ENCODE measurements around the gene ERC2.

The ERC2 gene

DNA sequence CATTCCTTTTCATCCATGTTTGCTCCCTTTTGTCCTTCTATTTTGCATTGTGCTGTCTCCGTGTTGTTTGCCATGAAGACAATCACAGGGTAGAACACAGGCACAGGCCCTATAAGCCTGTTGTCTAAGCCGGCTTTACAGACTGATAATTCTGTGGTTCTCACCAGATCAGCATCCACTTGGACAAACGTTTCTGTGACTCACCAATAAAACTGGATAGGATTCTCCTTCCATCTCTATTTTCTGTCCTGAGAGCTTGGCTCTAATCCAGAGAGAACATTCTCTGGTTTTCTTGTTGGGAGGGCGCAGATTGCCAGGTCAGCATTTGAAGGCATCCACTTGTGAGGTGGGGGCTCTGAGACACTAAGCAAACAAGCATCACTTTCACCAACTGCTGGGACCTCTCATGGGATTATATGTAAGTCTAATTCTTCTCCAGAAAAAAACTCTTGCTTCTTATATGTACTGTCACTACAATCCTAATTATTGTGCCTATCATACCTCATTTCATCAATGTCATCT is 101.6 kb downstream of the ERC2 start:
- DNase-seq (ENCODE audit: low read depth in 2 of 2): no peak

DNA sequence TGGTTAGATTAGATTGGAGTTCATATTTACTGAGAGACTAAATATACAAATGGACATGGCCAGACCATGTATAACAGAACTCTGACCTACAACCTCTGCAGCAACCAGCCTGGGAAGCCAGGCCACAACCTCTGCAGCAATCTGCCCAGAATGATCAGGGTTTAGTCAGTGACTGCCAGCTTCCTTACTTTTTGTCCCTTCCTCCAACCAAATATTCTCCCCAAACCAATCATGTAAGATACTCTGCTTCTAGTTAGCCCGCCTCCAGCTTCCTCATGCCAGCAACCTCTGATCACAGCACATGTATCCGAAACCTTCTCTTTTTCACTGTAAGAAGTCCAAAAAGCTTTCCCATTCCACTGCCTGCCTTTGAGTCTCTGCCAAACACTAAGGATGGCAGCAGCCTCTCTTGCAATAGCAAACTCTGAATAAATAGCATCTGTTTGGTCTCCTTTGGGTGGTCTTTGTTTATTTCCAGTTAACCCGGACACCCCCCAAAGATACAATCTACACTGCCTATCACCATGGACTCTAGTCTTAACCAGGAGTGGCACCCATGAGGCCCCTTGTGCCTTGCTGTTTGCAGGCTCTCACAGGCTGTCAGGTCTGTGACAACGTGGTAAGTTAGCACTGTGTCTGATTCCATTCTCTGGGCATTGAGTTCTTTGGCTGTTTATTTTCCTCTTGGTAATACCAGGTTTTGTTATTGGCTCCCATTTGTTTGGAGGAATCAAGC is 102.2 kb downstream of the ERC2 start:
- DNase-seq (ENCODE audit: low read depth in 2 of 2): no peak

GRCh38 chr3:56364665-56365064 is 103.6 kb downstream of the ERC2 start:
- no peak for DNase-seq (ENCODE audit: low read depth in 2 of 2)

- DNase-seq (ENCODE audit: low read depth in 2 of 2): no peak
Observed at GRCh38 chr3:56363720-56364119, 104.5 kb downstream of the ERC2 start.

DNA sequence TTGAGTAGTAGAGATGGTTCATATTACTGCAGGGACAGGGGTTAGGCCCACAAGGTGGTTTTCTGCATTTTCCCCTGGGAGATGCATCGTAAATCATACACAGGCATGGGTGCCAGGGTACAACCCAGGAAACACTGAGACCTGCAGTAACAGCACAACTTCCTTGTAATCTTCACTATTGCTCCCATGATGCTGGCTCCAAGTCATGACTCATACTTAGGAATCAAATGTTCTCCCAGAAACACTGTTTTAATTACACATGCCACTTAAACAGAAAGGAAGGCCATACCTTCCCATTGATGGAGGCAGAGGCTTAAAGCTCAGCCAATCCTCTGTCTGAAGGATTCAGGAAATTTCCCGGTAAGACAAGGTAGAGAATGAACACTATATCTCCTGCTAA is 106.5 kb downstream of the ERC2 start:
- DNase-seq (ENCODE audit: low read depth in 2 of 2): no peak

DNA sequence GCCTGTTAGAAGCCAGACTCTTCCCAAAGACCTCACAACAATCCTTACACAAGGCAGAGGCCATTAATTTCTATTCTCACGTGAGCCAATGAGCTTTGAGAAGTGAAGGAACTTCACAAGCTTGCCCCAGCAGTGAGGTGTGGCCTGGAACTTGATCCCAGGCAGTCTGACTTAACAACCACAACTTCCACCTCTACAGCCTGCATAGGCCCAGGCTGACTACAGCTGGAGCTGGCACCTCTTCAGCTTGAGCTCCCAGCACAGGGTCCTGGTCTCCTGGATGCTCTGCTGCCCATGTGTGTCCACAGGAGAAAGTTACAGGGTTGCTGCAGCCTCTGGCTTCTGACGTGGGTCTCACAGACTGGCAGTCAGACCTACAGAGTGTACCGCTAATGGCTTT is 111.0 kb downstream of the ERC2 start:
- DNase-seq (ENCODE audit: low read depth in 2 of 2): no peak

DNA sequence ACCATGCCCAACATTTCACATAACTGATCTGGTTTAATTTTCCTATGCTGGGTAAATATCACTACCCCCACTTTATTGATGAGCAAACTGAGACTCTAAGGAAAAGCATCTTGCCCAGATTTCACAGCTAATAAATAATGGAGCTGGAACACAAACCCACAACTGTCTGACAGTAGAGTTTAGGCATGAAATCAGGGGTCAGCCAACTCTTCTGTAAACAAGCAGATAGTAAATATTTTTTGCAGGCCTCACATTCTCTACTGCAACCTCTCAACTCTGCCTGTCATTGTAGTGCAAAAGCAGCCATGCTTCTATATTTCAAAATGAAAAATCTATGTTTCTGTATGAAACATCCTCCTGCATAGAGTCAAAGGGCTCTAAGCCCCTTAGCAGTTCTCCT is 111.5 kb downstream of the ERC2 start:
- no peak for DNase-seq (ENCODE audit: low read depth in 2 of 2)

DNA sequence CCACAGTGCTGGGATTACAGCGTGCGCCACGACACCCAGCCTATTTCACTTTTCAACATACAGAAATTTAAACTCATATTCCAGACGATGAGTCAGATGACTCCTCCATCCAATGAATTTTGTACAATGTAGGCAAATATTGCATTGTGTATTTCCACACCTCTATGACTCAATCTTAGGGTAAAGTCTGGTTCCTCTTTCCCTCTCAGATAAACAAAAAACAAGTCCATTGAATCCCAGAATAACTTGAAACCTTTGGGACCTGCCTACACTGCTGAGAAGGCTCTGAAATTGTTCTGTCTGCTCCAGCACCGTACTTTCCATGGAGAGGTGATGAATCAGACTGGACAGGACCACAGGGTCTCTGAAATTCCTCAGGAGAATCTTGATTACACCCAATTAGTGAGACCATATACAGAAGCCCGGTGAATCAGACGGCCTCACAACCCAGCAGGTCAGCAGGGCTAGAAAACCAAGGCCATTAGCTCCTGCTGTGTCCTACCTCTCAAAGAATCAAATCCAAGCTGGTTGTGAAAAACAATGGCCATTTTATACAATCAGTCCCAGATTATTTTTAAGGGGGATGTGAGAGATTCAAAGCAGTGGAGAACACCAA is 112.6 kb downstream of the ERC2 start:
- DNase-seq (ENCODE audit: low read depth in 2 of 2): no peak

DNA sequence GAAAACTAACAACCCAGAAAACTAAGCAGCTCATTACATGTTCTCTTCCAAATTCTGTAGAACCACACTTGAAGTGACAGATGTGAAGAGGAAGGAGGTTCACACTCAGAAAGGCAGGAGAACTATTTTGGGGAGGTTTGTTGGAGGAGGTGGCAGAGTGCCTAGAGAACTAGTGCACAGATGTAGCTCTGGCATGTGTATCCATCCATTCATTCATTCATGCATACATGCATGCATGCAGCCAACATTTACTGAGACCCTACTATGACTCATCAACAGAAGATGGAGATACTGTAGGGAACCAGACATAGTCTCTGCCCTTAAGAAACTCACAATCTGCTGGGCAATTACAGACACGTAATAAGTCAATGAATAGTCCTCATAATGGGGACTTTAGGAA is 116.7 kb downstream of the ERC2 start:
- no peak for DNase-seq (ENCODE audit: low read depth in 2 of 2)

DNA sequence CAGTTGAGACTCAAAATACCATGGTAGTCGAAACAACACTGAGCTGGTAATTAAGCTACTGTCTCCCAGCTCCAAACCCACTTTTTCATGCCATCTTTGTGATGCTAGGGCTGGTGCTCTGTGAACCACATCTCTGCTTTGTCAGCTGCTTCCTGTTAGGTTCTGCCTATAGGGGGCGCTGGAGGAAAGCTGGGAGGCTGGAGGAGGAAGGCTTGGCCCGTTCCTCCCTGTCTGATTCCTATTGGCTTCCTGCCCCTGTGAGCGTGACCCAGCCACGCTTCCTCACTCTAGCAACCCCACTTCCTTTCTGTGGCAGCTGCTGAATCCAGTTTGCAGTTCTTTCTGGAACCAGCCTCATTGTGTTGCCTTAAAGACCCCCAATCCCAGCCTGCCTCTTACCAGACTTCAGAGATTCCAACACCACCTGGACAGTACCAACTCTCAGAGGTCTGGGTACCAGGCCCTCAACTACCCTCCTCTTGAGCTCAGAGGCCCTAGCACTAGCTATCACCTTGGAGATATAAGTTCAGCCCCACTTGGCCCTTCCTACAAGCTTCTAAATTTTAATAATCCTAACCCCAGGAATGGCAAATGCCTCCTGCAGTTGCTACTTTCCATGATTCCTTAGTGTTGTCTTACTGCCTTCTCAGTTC is 120.9 kb downstream of the ERC2 start:
- DNase-seq (ENCODE audit: low read depth in 2 of 2): no peak

DNA sequence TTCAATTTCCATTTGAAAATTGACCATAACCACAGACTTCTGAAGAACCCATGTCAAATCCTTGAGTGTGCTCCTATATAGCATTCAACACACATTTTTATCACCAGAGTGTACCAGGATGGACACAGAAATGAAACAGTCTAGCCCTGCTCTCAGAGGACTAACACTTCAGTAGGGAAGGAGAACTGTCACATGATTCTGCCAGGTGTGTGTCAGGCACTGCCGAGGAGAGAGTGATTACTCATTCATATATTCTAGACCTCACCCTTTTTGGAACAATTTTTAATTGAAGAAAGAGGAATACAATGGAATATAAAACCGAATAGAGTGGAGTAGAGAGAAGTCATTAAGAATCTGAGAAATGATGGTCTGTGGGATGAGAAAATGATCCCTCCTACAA is 125.8 kb downstream of the ERC2 start:
- no peak for DNase-seq (ENCODE audit: low read depth in 2 of 2)

DNA sequence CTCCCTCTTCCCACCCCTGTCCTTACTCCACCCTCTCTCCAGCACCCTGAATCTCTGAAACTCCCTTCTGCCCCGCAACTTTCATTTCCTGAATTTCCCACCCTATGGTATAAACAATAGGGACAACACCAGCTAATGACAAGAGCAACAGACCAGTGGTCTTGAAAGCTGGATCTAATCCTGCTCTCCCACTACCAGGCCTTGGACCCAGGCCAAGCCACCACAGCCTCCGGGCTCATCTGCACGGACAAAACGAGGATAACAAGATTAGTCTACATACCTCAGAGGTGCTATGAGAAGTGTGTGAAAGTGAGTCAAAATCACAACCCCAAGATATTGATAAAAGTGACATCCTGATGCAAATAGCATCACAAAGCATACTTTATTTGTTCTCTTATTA is 128.6 kb downstream of the ERC2 start:
- no peak for DNase-seq (ENCODE audit: low read depth in 2 of 2)

GRCh38 chr3:56339244-56339643 is 129.0 kb downstream of the ERC2 start:
- no peak for DNase-seq (ENCODE audit: low read depth in 2 of 2)

GRCh38 chr3:56336023-56336422 is 132.2 kb downstream of the ERC2 start:
- DNase-seq (ENCODE audit: low read depth in 2 of 2): no peak

GRCh38 chr3:56324473-56324872 is 143.8 kb downstream of the ERC2 start:
- no peak for DNase-seq (ENCODE audit: low read depth in 2 of 2)

- DNase-seq (ENCODE audit: low read depth in 2 of 2): no peak
Observed at GRCh38 chr3:56323986-56324420, 144.3 kb downstream of the ERC2 start.

- DNase-seq (ENCODE audit: low read depth in 2 of 2): no peak
Observed at GRCh38 chr3:56322862-56323261, 145.4 kb downstream of the ERC2 start.

DNA sequence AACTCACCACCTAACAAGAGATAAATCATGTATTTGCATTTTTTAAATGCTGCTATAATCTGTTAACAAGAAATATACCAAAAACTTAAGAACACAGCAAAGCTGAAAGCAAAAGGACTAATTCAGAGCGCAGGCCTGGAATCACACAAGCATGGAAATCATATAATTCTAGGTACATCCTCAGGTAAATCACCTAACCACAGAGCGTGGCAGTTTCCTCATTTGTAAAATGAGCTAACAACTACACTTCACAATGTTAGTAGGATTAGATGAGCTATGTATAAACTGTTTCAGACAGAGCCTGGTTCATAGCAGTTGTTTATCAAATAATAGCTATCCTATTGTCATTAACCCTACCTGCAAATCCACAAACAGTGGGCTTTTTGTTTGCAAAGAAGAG is 146.4 kb downstream of the ERC2 start:
- no peak for DNase-seq (ENCODE audit: low read depth in 2 of 2)

GRCh38 chr3:56321383-56321782 is 146.9 kb downstream of the ERC2 start:
- no peak for DNase-seq (ENCODE audit: low read depth in 2 of 2)

DNA sequence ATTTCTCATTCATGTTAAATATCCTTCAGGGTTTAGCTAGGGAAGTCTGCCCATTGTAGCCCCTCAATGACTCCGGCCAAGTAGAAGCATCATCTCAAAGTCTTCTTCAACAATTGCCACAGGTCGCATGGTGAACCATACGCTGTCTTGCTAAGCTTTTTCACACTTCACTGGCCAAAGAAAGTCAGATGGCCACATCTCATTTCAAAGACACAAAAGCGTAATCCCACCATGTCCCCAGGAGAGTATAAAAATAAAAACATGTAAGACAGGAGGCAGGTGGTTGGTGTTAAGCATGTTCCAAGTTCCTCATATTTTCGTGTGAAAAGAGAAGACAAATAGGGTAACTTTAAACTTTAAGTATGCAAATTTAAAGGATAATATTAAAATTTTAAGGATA is 147.4 kb downstream of the ERC2 start:
- DNase-seq (ENCODE audit: low read depth in 2 of 2): no peak

- DNase-seq (ENCODE audit: low read depth in 2 of 2): no peak
Observed at GRCh38 chr3:56318891-56319290, 149.4 kb downstream of the ERC2 start.

GRCh38 chr3:56316944-56317343 is 151.3 kb downstream of the ERC2 start:
- DNase-seq (ENCODE audit: low read depth in 2 of 2): no peak

GRCh38 chr3:56314842-56315241 is 153.4 kb downstream of the ERC2 start:
- no peak for DNase-seq (ENCODE audit: low read depth in 2 of 2)

Measured in stimulated activated CD4-positive, alpha-beta T cell treated with anti-CD3 and anti-CD28 coated beads, Interleukin-1b, Interleukin-23, amount 100 ng/mL, for 1 hour (primary cell).